ENCODE results near the gene TOPBP1.

DNA sequence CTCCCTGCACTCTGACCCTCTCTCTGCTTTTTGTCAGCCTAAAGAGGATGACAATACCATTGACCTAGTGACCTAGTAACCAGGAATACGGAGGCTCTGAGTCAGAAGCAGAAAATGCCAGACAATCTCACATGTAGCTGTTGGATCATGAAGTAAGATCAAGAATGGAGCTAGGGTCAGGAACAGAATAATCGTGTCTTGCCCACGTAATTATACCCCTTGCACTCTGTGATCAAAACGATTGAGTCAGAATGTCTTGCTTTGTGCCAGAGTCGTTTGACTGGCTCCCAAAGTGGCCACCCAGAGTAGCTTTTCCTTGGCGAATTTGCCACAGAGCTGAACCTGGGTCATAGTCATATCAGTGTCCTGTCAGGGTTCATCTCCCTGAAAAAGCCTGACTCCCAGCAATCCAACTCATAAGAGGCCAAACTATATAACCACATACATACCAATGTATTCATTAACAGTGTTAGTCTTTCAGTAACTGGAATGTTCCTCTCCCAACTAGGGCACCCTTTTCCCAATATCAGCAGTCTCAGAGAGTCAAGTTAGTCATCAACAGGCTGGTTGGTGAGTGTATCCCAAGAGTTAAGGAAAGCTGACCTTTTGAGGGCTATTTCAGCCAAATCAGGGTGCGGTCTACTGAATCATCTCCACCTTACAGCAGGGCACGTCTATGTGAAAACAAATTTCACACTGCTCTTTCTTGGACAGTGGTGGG is 93.3 kb downstream of the TOPBP1 start:
- TF ChIP-seq POLR2A (IDR thresholded peaks at IDR 0.05; ENCODE audit: low read length): no peak
- no peak for TF ChIP-seq GATA1 (IDR thresholded peaks at IDR 0.05; ENCODE audit: low read depth, low read length)

Measured in erythroblast (primary cell).